HG03457 (cell line): Measurements from ENCODE around the gene SCEL.

ENCODE experiments used
- ATAC-seq: cut with Tn5 transposase; IDR thresholded peaks from one replicate; pipeline ENCODE4 v1.9.1; 2021; ENCODE audit warnings: moderate number of reproducible peaks; ENCODE audit not compliant: unreplicated experiment

The SCEL gene

GRCh38 chr13:77555246-77555645 lies 19.7 kb downstream of the SCEL start:
- ATAC-seq: no peak

DNA sequence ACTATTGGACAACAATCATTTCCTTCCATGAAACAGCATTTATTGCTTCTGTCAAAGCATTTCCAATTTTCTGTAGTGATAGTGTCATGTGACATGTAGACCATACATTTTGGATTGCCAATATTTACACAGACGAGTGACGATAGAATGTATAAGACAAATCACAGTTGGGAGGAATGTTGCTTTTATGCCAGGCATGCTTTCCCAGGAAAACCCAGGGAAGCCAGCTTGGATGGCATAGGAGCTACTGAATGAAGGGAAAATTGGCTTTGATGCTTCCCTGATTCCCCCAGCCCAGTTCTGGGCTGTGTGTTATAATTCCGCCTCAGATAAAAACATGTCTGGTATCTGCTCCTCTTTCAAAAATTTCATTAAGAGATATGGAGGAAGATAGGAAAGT lies 22.5 kb downstream of the SCEL start:
- no peak for ATAC-seq

- ATAC-seq: no peak
Measured at GRCh38 chr13:77563111-77563510, 27.6 kb downstream of the SCEL start.

- peak; percentile 67 for ATAC-seq
Measured at GRCh38 chr13:77565635-77566034, 30.1 kb downstream of the SCEL start.

DNA sequence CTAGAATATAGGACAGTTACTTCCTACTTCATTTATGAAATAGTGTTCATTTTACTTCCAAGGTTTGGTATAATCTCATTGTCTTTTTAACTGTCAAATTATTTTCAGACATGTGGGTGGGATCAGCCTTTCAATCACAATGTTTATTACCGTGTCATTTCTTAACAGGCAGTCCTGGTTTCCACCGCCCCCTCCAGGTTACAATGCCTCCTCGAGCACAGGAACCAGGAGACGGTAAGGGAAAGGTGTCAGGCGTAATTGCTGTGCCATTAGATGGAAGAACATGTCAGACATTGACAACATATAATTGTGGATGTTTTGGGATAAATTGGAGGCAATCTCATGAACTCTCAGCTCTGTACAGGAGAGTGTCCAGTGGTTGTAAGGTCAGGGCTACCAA lies 36.5 kb downstream of the SCEL start:
- ATAC-seq: no peak

DNA sequence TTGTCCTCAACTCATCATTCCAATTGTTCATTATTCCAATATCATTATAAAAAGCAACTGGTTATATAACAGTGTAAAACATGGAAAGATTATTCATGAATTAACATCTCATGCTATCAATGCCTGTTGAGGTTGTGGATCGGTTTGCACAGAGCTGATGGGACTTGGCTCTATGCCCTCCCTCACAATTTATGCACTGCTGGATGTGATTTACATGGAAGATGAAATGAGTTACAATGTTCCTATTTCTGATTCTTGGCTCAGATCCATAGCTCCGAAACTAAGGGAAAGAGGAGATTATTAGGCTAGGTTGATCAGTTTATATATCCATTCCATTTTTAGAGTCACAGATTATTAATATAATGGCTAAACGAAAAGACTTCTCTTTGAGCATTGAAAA lies 38.6 kb downstream of the SCEL start:
- ATAC-seq: no peak

GRCh38 chr13:77579959-77580358 lies 44.5 kb downstream of the SCEL start:
- no peak for ATAC-seq

GRCh38 chr13:77580748-77581147 lies 45.2 kb downstream of the SCEL start:
- no peak for ATAC-seq

DNA sequence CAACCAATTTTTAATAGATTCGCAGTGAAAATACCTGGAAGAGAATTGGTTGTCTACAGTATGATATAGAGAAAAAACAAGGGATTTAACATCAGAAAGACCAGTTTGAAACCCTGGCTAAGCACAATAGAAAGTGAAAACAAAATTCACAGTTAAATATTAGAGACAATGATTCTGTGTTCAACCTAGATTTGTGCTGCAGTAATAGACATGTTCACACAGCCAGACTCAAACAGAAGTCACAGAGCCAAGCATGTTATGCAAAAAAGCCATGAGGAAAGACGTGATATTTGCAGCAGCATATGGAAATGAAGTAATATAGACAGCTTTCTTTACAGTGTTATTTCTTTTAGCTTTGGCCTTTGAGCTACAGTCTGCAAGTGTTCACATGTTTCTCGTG lies 48.1 kb downstream of the SCEL start:
- peak; percentile 54 for ATAC-seq

- no peak for ATAC-seq
Measured at GRCh38 chr13:77584106-77584505, 48.6 kb downstream of the SCEL start.

- ATAC-seq: no peak
Measured at GRCh38 chr13:77595166-77595810, 59.8 kb downstream of the SCEL start.

DNA sequence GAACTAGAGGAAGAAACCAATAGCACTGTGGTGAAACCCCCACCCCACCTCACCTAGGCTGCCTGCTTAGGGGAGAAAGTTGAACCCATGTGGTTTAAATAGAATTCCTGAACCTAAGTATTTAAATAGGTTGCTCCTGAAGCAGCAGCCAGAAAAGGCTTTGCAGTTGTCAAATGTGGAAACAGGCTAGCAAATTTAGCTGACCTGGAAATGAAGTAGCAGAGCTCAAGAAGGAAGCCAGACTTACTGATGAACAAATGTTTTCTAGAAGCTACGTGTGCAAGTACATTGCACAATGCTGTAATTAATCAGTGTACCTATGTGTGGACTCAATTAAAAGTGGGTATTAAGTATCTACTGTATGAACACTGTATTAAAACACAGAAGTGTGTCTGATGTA lies 61.3 kb downstream of the SCEL start:
- ATAC-seq: no peak

GRCh38 chr13:77599351-77599750 lies 63.8 kb downstream of the SCEL start:
- no peak for ATAC-seq

GRCh38 chr13:77600701-77601100 lies 65.2 kb downstream of the SCEL start:
- ATAC-seq: no peak

DNA sequence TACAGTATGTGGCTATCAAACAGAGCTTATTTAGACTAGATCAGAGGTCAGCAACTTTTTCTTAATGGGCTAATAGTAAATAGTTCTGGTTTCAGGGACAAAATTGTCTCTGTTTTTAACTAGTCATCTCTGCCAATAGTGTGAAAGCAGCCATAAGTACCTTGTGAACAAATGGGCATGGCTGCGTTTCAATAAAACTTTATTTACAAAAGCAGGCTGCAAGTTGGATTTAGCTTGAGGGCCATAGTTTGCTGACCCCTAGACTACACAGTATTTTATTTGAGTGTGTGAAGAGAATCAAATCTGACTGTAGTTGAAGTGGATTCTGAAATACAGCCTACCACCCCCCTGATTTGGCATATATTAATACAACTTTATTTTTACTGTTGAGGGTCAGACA lies 75.6 kb downstream of the SCEL start:
- no peak for ATAC-seq

GRCh38 chr13:77616027-77616426 lies 80.5 kb downstream of the SCEL start:
- no peak for ATAC-seq

- ATAC-seq: no peak
Measured at GRCh38 chr13:77619655-77620054, 84.1 kb downstream of the SCEL start.

GRCh38 chr13:77620138-77620537 lies 84.6 kb downstream of the SCEL start:
- no peak for ATAC-seq

- ATAC-seq: no peak
Measured at GRCh38 chr13:77623806-77624205, 88.3 kb downstream of the SCEL start.

- ATAC-seq: no peak
Measured at GRCh38 chr13:77628170-77628569, 92.7 kb downstream of the SCEL start.

GRCh38 chr13:77637588-77637987 lies 102.1 kb downstream of the SCEL start:
- ATAC-seq: no peak

DNA sequence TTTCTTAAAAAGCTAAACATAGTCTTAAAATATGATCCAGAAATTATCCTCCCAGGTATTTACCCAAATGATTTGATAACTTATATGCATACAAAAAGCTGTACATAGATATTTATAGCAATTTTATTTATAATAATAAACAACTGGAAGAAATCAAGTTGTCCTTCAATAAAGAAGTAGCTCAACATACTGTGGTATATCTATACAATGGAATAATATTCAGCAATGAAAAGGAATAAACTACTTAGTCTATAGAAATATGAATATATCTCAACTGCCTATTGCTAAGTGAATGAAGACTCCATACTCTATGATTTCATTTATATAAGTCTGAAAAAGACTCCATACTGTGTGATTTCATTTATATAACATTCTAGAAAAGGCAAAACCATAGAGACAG lies 114.9 kb downstream of the SCEL start:
- ATAC-seq: no peak

DNA sequence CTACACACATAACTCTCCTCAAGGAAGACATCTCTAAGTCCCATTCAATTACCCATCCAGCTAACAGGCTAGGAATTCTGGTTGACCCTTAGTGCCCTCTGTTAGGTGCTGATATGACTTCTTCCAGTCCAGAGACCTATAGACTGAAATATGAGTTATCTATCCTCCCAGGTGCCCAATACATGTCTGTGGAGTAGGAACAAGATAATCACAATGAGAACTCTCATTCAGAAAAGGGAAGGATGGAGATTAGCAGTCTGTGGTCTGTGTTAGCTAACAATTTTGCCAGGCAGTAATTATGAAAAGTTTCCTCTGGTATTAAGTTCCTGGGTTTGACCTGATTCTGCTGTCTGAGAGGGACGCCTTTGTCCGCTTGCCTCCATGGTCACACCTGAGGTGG lies 117.8 kb downstream of the SCEL start:
- ATAC-seq: no peak
